Subcutaneous abdominal adipose tissue (tissue), 5 donors: ENCODE data around the gene CAMK2B.

Experiments used
- H3K27ac ChIP-seq: one replicate; pipeline ENCODE4 v1.7.0; 2013; ENCODE audit warnings: low read depth, mild to moderate bottlenecking, inconsistent platforms, low read length, moderate library complexity
- H3K27me3 ChIP-seq, 5 donors: one replicate each; pipeline ENCODE4 v1.7.0; 2013; ENCODE audit warnings: low read length in 5 of 5, inconsistent platforms in 1 of 5; ENCODE audit not compliant: control insufficient read depth in 5 of 5, insufficient read depth in 4 of 5
- H3K36me3 ChIP-seq, 5 donors: one replicate each; pipeline ENCODE4 v1.7.0; 2013; ENCODE audit warnings: low read length in 5 of 5; ENCODE audit not compliant: control insufficient read depth in 5 of 5, insufficient read depth in 5 of 5
- H3K4me1 ChIP-seq, 5 donors: one replicate each; pipeline ENCODE4 v1.7.0; 2013; ENCODE audit warnings: low read length in 5 of 5, mild to moderate bottlenecking in 3 of 5, moderate library complexity in 1 of 5; ENCODE audit not compliant: control insufficient read depth in 5 of 5, insufficient read depth in 5 of 5
- H3K4me3 ChIP-seq, 5 donors: one replicate each; pipeline ENCODE4 v1.7.0; 2013; ENCODE audit warnings: low read length in 5 of 5, low read depth in 1 of 5
- H3K9ac ChIP-seq, 5 donors: one replicate each; pipeline ENCODE4 v1.7.0; 2013; ENCODE audit warnings: low read length in 5 of 5, mild to moderate bottlenecking in 4 of 5, moderate library complexity in 3 of 5
- H3K9me3 ChIP-seq, 5 donors: one replicate each; pipeline ENCODE4 v1.7.0; 2013; ENCODE audit warnings: low read length in 5 of 5; ENCODE audit not compliant: control insufficient read depth in 5 of 5
- donor health status: healthy.
- donor health status: healthy.
- donor health status: healthy.
- donor health status: healthy.
- donor health status: healthy.

The CAMK2B gene

DNA sequence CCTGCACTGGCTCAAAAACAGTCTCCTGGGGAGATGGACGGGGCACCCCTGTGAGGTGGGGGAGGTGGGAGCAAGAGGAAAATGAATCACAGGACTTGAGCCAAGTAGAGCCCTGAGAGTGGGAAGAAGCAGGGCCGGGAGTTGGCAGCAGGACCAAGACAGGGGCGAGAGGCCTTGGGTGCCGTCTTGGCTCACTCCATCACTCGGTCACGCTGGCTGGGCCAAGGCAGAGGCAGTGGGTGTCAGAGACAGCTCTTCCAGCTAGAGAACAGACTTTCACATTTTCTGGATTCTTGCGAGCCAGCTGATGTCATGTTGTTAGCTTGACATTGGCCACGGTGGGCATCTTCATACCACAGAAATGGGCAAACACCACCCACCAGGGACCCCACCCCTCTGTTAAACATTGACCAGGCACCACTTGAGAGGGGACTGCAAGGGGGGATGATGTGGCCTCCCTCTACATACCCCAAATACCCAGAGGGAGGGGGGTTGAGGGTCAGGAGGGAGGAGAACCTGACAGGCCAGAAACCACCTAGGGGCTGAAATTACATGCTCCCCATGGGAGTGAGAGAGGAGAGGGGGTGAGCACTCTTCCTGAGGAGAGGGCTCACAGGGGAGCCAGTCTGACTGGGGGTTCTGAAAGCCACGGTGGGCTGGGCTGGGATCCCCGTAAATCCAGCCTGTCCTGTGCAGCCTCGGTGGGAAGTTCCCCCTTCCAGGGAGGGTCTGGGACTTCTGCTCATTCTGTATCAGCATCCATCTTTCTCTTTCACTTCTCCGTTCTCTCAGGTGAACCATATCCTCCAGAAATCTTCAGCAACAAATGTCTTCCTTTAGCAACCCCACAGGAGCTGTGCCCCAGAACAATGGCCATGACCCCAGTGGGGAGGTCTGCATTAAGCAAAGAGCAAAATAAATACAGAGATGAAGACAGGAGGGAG lies 19.6 kb downstream of the CAMK2B start:
- Histone ChIP-seq H3K4me1 (peaks cover 0 to 18% (median 15%) of the 10 kb centered on the region in 5 donors), H3K27me3 (peaks cover 6 to 14% (median 10%) of the 10 kb centered on the region in 5 donors), H3K9me3 (peaks cover 0 to 7% (median 0%) of the 10 kb centered on the region in 5 donors), H3K36me3 (no peaks in the 10 kb centered on the region), H3K27ac (no peak overlapping the region), H3K9ac (no peak overlapping the region), H3K4me3 (no peak overlapping the region)

GRCh38 chr7:44294325-44295069 lies 30.9 kb downstream of the CAMK2B start:
- Histone ChIP-seq H3K9me3 (no peaks in the 10 kb centered on the region), H3K9ac (no peak overlapping the region), H3K4me3 (no peak overlapping the region), H3K36me3 (no peaks in the 10 kb centered on the region), H3K27me3 (peaks cover 17 to 27% (median 23%) of the 10 kb centered on the region in 5 donors), H3K27ac (no peak overlapping the region), H3K4me1 (no peaks in the 10 kb centered on the region)

DNA sequence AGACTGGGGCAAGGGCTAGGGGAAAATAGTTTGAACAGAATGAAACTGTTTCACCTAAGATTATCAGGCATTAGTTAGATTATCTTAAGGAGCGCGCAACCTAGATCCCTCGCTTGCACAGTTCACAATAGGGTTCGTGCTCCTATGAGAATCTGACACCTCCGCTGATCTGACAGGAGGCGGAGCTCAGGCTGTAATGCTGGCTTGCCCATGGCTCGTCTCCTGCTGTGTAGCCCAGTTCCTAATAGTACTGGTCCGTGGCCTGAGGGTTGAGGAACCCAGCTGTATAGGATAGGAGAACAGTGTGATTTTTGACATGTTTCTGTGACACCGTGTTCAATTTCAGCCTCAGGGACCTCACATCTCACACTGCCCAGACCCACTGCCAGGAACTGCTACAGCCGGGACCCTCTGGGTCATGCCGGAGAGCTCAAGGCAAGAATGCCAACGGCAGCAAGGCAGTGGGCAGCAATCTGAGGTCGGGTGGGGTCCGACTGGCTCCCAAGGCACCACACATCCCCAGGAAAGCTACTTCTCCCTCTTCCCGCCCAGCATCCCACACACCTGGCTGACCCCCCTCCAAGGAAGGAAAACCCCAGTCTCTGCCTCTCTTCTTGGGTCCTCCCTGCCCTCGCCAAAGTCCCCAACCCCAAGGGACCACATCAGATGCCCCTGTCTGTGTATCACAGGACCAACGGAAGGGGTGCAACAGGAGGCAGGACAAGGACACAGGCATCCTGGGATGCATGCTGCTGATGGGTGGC lies 31.7 kb downstream of the CAMK2B start:
- no peaks in the 10 kb centered on the region for H3K4me1 ChIP-seq
- H3K27me3 ChIP-seq: peaks cover 19 to 27% (median 24%) of the 10 kb centered on the region in 5 donors
- H3K4me3 ChIP-seq: no peak overlapping the region
- H3K27ac ChIP-seq: no peak overlapping the region
- no peak overlapping the region for H3K9ac ChIP-seq
- H3K9me3 ChIP-seq: no peaks in the 10 kb centered on the region
- H3K36me3 ChIP-seq: no peaks in the 10 kb centered on the region

DNA sequence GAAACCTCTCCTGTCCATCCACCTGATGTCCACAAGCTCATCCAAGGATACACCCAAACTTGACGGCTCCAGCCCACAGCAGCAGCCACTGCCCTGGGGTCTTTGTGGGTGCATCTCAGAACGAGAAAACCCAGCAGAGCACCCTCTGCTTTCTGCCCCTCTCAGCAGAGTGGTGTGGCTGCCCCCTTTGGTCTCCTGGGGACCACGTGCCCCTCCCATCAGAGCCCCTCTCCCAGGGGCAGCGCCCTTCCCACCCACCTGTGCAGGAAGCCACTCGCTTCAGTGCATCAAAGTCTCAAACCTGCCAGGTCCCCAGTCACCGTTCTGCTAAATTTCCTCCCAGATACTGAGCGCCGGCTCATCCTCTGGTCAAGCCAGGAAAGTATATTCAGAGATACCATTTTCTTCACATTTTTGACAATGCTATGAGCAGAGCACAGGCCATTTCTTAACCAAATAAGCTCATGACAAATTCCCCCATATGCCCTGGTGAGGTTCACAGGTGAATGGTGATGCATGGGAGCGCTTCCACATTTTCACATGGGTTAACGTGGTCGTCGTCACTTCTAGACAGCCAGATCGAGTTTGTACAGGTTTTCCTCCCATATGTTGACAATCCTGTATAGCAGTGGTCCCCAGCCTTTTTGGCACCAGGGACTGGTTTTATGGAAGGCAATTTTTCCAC lies 32.4 kb downstream of the CAMK2B start:
- H3K27ac ChIP-seq: no peak overlapping the region

GRCh38 chr7:44292420-44292817 lies 33.0 kb downstream of the CAMK2B start:
- Histone ChIP-seq H3K27me3 (peaks cover 21 to 27% (median 24%) of the 10 kb centered on the region in 5 donors), H3K9me3 (no peaks in the 10 kb centered on the region), H3K4me1 (no peaks in the 10 kb centered on the region), H3K27ac (no peak overlapping the region), H3K9ac (no peak overlapping the region), H3K4me3 (no peak overlapping the region), H3K36me3 (no peaks in the 10 kb centered on the region)

More for the DNA sequence above, 32.4 kb downstream of the CAMK2B start:
- H3K9me3 ChIP-seq: no peaks in the 10 kb centered on the region
- H3K4me3 ChIP-seq: no peak overlapping the region
- no peaks in the 10 kb centered on the region for H3K4me1 ChIP-seq
- no peak overlapping the region for H3K9ac ChIP-seq
- peaks cover 21 to 27% (median 24%) of the 10 kb centered on the region in 5 donors for H3K27me3 ChIP-seq
- no peaks in the 10 kb centered on the region for H3K36me3 ChIP-seq

- no peaks in the 10 kb centered on the region for H3K9me3 ChIP-seq
- H3K4me1 ChIP-seq: no peaks in the 10 kb centered on the region
- no peak overlapping the region for H3K4me3 ChIP-seq
- peaks cover 21 to 27% (median 24%) of the 10 kb centered on the region in 5 donors for H3K27me3 ChIP-seq
- H3K9ac ChIP-seq: no peak overlapping the region
- no peaks in the 10 kb centered on the region for H3K36me3 ChIP-seq
- H3K27ac ChIP-seq: no peak overlapping the region
Observed at GRCh38 chr7:44291733-44292419, 33.5 kb downstream of the CAMK2B start.

DNA sequence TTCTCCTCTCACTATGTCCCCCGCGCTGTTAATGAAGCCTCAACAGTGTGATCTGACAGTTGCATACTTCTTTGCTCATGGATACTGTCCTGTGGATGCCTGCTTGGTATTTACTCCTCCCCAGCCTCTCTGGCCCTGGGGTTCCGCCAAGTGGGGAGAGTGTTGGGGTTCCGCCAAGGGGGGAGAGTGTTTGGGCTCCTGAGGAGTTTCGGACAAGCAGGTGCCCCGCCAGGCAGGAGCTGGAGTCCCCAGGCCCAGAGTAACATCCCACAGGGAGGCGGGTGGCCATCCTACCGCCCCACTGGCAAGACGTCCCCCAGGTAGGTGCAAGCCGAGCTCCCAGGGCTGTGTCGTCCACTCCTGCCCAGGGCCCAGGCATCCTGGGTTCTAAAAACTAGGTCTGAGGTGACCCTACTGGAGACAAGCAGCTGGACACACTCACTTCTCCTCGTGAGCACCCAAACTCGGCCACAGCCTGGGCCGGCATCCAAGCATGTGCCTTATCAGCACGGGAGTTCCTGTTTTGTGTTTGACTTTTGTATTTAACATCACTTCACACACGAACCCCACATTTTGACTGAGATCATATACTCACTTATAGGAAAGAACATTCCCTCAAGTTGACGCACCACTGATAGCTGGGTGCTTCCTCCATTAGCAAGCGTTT lies 34.2 kb downstream of the CAMK2B start:
- Histone ChIP-seq H3K36me3 (no peaks in the 10 kb centered on the region), H3K4me3 (no peak overlapping the region), H3K4me1 (no peaks in the 10 kb centered on the region), H3K9ac (no peak overlapping the region), H3K27me3 (peaks cover 21 to 29% (median 25%) of the 10 kb centered on the region in 5 donors), H3K9me3 (no peaks in the 10 kb centered on the region), H3K27ac (no peak overlapping the region)

DNA sequence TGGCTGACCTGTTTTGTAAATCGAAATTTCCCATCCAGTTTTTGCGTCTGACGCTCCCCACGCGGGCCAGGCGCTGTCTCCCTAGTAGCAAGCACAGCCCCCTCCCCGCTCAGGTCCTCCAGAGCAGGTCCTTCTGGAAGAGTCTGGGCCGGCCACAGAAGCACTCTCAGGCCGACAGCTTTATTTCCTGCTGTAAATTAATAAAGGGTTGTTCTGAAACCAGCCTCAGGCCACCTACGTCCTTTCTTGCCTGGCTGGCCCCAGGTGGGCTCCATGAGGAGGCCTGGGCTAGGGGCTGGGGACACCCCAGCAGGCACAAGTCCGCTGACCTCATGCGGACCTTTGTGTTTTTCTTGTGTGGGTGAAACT lies 35.2 kb downstream of the CAMK2B start:
- no peaks in the 10 kb centered on the region for H3K36me3 ChIP-seq
- peaks cover 21 to 30% (median 25%) of the 10 kb centered on the region in 5 donors for H3K27me3 ChIP-seq
- no peak overlapping the region for H3K4me3 ChIP-seq
- no peaks in the 10 kb centered on the region for H3K9me3 ChIP-seq
- no peak overlapping the region for H3K27ac ChIP-seq
- no peak overlapping the region for H3K9ac ChIP-seq
- H3K4me1 ChIP-seq: no peaks in the 10 kb centered on the region
